ENCODE data around the gene KRTAP5-8.
"Not testable (repeated sequence)": the region's sequence is repeated elsewhere in the genome, so short reads cannot be mapped to it uniquely, and the experiment has no call there.

KRTAP5-8 gene

DNA sequence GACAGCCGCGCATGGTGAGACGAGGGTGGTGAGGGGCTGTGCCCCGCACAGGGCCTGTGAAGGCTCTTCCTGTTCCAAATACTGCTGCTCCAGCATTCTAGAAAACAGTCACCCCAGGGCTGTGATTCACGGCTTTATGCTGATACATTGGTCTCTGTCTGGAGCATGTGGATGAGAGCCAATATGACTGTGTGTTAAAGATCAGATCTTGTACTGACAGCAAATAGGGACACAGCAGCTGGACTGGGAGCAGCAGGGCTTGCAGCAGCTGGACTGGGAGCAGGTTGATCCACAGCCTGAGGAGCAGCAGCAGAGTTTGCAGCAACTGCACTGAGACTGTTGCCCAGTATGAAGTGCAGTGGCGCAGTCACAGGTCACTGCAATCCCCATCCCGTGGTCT is 41.7 kb downstream of the KRTAP5-8 start:
- in situ Hi-C loops (cut with MboI; ENCODE audit: low sequenced_read_pairs), result not testable (repeated sequence)

DNA sequence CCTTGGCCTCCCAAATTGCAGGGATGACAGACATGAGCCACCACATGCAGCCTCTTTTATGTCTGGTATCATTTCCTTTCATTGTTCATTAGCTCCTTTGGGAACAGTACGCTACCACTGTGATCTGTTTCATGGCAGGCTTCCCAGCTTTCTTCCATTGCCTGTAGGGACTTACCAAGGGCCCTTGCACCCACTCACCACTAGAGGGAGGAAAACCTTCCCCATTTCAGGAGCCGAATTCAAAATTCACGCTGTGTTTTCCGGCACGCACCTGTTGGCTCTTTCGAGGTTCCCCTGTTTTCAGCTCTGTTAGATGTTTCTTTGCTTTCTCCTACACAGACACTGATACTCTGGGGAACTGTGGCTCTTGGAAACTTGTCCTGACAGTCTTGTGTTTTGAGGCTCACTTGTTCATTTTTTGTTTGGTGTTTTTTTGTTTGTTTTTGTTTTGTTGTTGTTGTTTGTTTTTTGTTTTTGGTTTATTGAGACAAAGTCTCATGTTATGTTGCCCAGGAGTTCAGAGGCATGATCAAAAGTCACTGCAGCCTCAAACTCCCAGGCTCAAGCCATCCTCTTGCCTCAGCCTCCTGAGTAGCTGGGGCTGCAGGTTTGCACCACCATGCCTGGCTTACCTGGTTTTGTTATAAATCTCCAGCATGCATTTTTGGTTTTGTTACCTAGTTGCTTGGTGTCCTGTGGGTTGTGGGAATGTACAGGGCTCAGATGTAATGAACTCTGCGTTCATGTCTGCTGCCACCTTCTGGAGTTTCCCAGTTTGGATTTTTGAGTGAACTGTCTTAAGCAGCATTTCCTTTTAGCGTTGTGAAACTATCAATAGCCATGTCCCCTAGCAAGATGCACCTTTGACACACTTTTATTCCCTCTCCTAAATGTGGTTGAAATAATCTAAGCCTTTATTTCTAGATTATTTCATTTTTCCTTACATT is 42.5 kb downstream of the KRTAP5-8 start:
- H3K36me3 ChIP-seq (replicated peaks), result no peaks in the 10 kb centered on the region
- peak; percentile 52 to 79 for DNase-seq (ENCODE audit: low spot score in 2 of 2)
- H3K9me3 ChIP-seq, result no peaks in the 10 kb centered on the region
- no peaks in the 10 kb centered on the region for H3K27me3 ChIP-seq (ENCODE audit: low read depth)
- no peak overlapping the region for H3K4me3 ChIP-seq
- H3K4me1 ChIP-seq, result no peaks in the 10 kb centered on the region
- in situ Hi-C loops (cut with MboI; ENCODE audit: low sequenced_read_pairs), result no loop called here

More for the DNA sequence above, 41.7 kb downstream of the KRTAP5-8 start:
- not testable (repeated sequence) for H3K36me3 ChIP-seq (replicated peaks); H3K27me3 ChIP-seq (ENCODE audit: low read depth); H3K4me3 ChIP-seq; H3K9me3 ChIP-seq; H3K4me1 ChIP-seq; DNase-seq (ENCODE audit: low spot score in 2 of 2)

DNA sequence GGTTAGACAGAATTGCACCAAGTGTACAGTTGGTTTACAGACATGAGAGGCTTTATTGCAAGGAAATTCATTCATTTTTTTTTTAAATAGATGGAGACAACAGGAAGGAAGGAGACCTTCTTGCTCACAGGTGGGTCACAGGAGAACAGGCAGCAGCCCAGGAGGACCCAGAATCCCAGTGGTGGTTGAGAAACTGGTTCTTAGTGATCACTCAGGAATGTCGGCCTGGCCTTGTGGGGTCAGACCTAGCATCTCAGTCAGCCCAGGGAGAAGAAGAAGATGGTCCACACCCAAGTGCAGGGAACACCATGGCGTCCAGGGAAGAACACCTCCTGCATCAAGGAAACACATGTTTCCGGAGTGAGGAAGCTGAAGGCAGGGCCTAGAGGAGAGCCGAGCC is 44.0 kb downstream of the KRTAP5-8 start:
- no peak overlapping the region for H3K4me3 ChIP-seq
- in situ Hi-C loops (cut with MboI; ENCODE audit: low sequenced_read_pairs), result no loop called here
- no peaks in the 10 kb centered on the region for H3K36me3 ChIP-seq (replicated peaks)
- DNase-seq (ENCODE audit: low spot score in 2 of 2), result no peak
- no peaks in the 10 kb centered on the region for H3K9me3 ChIP-seq
- H3K27me3 ChIP-seq (ENCODE audit: low read depth), result no peaks in the 10 kb centered on the region
- H3K4me1 ChIP-seq, result no peaks in the 10 kb centered on the region

DNA sequence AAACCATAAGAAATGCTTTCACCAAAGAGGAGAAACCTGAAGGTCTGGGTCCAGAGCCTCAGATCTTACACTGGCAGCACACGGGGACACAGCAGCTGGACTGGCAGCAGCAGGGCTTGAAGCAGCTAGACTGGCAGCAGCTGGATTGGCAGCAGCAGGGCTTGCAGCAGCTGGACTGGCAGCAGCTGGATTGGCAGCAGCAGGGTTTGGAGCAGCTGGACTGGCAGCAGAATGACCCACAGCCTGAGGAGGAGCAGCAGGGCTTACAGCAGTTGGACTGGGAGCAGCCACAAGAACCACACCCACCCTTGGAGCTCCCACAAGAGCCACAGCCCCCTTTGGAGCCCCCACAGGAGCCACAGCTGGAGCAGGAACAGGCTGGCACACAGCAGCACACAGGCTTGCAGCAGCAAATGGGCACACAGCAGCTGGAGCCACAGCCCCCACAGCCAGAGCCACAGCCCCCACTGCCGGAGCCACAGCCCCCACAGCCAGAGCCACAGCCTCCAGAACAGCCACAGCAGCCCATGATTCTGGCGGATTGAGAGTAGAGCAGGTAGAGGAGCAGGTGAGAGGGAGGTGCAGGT is 44.6 kb downstream of the KRTAP5-8 start, which contains the start of gene KRTAP5-11:
Gene KRTAP5-11 (minus strand): TSS at position 567 of the 587 bp plus-strand sequence. CDS start 38 bp downstream, at position 529.
- DNase-seq (ENCODE audit: low spot score in 2 of 2), result no peak
- in situ Hi-C loops (cut with MboI; ENCODE audit: low sequenced_read_pairs), result no loop called here

DNA sequence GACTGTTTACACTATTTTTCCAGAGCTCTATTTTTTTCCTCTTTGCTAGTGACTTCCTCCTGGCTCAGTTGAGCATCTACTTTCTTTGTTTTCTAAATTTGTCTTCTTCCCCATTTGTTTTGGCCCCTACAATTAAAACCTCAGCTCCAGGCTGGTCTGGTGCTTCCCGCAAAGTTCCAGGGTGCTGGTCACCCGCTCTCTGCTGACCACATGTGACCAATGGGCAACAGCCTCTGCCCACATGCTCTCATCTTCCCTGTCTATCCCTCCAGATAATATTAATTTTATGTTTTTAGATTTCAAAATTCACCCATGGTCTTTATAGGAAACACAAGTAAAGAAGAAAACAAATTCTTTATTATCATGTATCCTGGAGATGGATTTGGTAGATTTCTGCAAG is 45.1 kb downstream of the KRTAP5-8 start:
- in situ Hi-C loops (cut with MboI; ENCODE audit: low sequenced_read_pairs); H3K27me3 ChIP-seq (ENCODE audit: low read depth); H3K4me3 ChIP-seq; DNase-seq (ENCODE audit: low spot score in 2 of 2); H3K9me3 ChIP-seq; H3K36me3 ChIP-seq (replicated peaks); H3K4me1 ChIP-seq: not testable (repeated sequence)

More for the DNA sequence above, 44.6 kb downstream of the KRTAP5-8 start, which contains the start of gene KRTAP5-11:
- Histone ChIP-seq H3K4me1 (no peaks in the 10 kb centered on the region), H3K9me3 (no peaks in the 10 kb centered on the region), H3K27me3 (ENCODE audit: low read depth) (no peaks in the 10 kb centered on the region), H3K4me3 (no peak within 1 kb of the TSS), H3K36me3 (replicated peaks) (no peaks in the 10 kb centered on the region)

DNA sequence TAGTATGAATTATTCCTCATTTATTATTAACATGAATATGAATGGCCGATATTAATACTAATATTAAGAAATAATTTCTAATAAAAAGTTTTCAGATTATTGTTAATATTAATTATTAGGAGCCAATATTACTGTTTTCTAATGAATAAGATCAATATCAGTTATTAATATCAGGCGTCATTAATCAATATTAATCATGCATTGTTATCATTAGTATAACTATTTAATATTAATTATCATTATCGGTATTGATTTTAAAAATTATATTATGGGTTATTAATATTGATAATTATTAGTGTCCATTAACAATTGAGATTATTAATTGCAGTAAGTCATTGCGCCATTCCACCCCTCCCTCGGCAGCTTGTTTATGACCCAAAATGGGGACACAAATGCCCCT is 47.8 kb downstream of the KRTAP5-8 start:
- H3K4me3 ChIP-seq; DNase-seq (ENCODE audit: low spot score in 2 of 2); H3K4me1 ChIP-seq; H3K9me3 ChIP-seq; H3K36me3 ChIP-seq (replicated peaks); in situ Hi-C loops (cut with MboI; ENCODE audit: low sequenced_read_pairs); H3K27me3 ChIP-seq (ENCODE audit: low read depth): not testable (repeated sequence)

DNA sequence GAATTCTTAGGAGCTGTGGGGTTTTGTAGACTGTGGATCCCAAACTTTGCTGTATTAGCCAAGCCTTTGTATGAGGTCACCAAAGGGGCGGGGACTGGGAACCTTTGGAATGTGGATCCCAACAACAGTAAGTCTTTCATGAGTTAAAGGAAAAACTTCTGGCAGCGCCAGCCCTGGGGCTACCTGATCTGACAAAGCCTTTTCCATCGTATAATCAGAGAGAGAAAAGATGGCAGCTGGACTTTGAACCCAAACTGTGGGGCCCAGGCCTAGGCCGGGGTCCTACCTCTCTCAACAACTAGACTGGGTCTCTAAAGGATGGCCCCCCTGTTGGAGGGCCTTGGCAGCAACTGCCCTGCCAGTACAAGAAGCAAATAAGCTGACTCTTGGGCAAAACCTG is 50.5 kb downstream of the KRTAP5-8 start:
- H3K4me3 ChIP-seq; H3K36me3 ChIP-seq (replicated peaks); in situ Hi-C loops (cut with MboI; ENCODE audit: low sequenced_read_pairs); H3K4me1 ChIP-seq; H3K9me3 ChIP-seq; H3K27me3 ChIP-seq (ENCODE audit: low read depth): not testable (repeated sequence)
- peak in 1 of 2 experiments; percentile 33 for DNase-seq (ENCODE audit: low spot score in 2 of 2)
